B cell (primary cell): Measurements from ENCODE around the gene IGFALS. TPM values are rescaled to one million over a fixed set of nuclear protein-coding genes. Genes with fewer than 3 reads are reported as not detected.
A peak's percentile ranks its signal among the peaks of the same experiment; 100 is the strongest.

Experiments used
- ATAC-seq: fragments of 200-7000 bp; cut with Tn5 transposase; one replicate; pipeline ENCODE4 v1.10.0; 2021; ENCODE audit warnings: low read depth, mild to moderate bottlenecking, moderate number of reproducible peaks, moderate library complexity
- CTCF ChIA-PET: fragments of 350-600 bp; sonication (Branson Sonifier 250); formaldehyde crosslinking; loops from one replicate; lab custom pipeline; 2021; ENCODE audit warnings: antibody characterized with exemption, inconsistent platforms; lab: Charles Lee
- POLR2A ChIA-PET: fragments of 350-600 bp; sonication (Branson Sonifier 250); formaldehyde crosslinking; loops from one replicate; lab custom pipeline; 2021; ENCODE audit warnings: antibody characterized with exemption; lab: Charles Lee
- DNase-seq: peaks from one replicate; pipeline ENCODE4 v3.0.0; 2013
- H2AFZ ChIP-seq: 2 replicates; pipeline ENCODE4 v1.6.1; 2012; ENCODE audit warnings: mild to moderate bottlenecking, low read depth, low read length; ENCODE audit not compliant: insufficient read depth, poor library complexity, severe bottlenecking
- H3K27ac ChIP-seq, 2 donors: 1 replicate in 1 of 2; 2 replicates in 1 of 2; pipeline ENCODE4 v1.5.1; 2012 to 2013; ENCODE audit warnings: low read length in 2 of 2, mild to moderate bottlenecking in 2 of 2, moderate library complexity in 1 of 2
- H3K27me3 ChIP-seq, 4 experiments: fragments of 200-600 bp in 1 of 4; sonication (generic) in 1 of 4; replicated peaks in 1 of 4; 1 replicate in 2 of 4; 2 replicates in 2 of 4; pipeline versions ENCODE4 v1.6.1 to v1.7.0; 2013 to 2016; ENCODE audit warnings: low read length in 3 of 4, mild to moderate bottlenecking in 2 of 4, mixed read lengths in 1 of 4, moderate library complexity in 1 of 4; ENCODE audit not compliant: insufficient read depth in 4 of 4, control insufficient read depth in 3 of 4; ENCODE audit errors: control extremely low read depth in 1 of 4
- H3K36me3 ChIP-seq, 2 experiments: replicated peaks in 1 of 2; 1 replicate in 1 of 2; 2 replicates in 1 of 2; pipeline versions ENCODE4 v1.6.1 to v1.7.1; 2013; ENCODE audit warnings: low read length in 1 of 2; ENCODE audit not compliant: insufficient read depth in 2 of 2, control insufficient read depth in 1 of 2; ENCODE audit errors: control extremely low read depth in 1 of 2, extremely low read depth in 1 of 2
- H3K4me1 ChIP-seq, 2 donors: fragments of 200-600 bp in 1 of 2; sonication (generic) in 1 of 2; 1 replicate in 1 of 2; 2 replicates in 1 of 2; pipeline versions ENCODE4 v1.5.1 to v1.6.1; 2013 to 2017; ENCODE audit warnings: low read length in 2 of 2; ENCODE audit not compliant: control insufficient read depth in 2 of 2, insufficient read depth in 2 of 2
- H3K4me2 ChIP-seq: replicated peaks from 2 replicates; pipeline ENCODE3; 2012; ENCODE audit warnings: mild to moderate bottlenecking, low read depth, low read length; ENCODE audit not compliant: poor library complexity, severe bottlenecking
- H3K4me3 ChIP-seq, 5 experiments: fragments of 200-600 bp in 1 of 5; sonication (generic) in 1 of 5; 1 replicate in 3 of 5; 2 replicates in 2 of 5; pipeline versions ENCODE4 v1.5.1 to v1.7.0; 2011 to 2016; ENCODE audit warnings: low read length in 4 of 5, mild to moderate bottlenecking in 4 of 5, low read depth in 2 of 5, control low read depth in 1 of 5, moderate library complexity in 1 of 5; ENCODE audit not compliant: insufficient read depth in 1 of 5; ENCODE audit errors: control extremely low read depth in 1 of 5, extremely low read depth in 1 of 5
- H3K79me2 ChIP-seq: fragments of 200-600 bp; sonication (generic); one replicate; pipeline ENCODE4 v1.6.0; 2016; ENCODE audit warnings: low read length; ENCODE audit not compliant: control insufficient read depth, insufficient read depth
- H3K9ac ChIP-seq: fragments of 200-600 bp; sonication (generic); 2 replicates; pipeline ENCODE4 v1.6.1; 2017; ENCODE audit warnings: mild to moderate bottlenecking, low read length, moderate library complexity
- H3K9me3 ChIP-seq, 3 donors: one replicate each; pipeline versions ENCODE4 v1.6.1 to v1.7.1; 2013; ENCODE audit warnings: low read length in 2 of 3; ENCODE audit not compliant: control insufficient read depth in 2 of 3, insufficient read depth in 1 of 3; ENCODE audit errors: control extremely low read depth in 1 of 3
- H4K20me1 ChIP-seq: 2 replicates; pipeline ENCODE4 v1.6.0; 2012; ENCODE audit warnings: mild to moderate bottlenecking, low read length; ENCODE audit not compliant: insufficient read depth, control insufficient read depth, poor library complexity, severe bottlenecking
- H3K27ac Mint-ChIP-seq: one replicate; pipeline ENCODE4 v1.8.0; 2021; ENCODE audit warnings: mixed read lengths
- H3K27me3 Mint-ChIP-seq: one replicate; pipeline ENCODE4 v1.8.0; 2021; ENCODE audit warnings: mixed read lengths
- H3K4me1 Mint-ChIP-seq: one replicate; pipeline ENCODE4 v1.8.0; 2021; ENCODE audit warnings: mixed read lengths
- H3K4me3 Mint-ChIP-seq: one replicate; pipeline ENCODE4 v1.8.0; 2021; ENCODE audit warnings: mixed read lengths
- H3K9me3 Mint-ChIP-seq: one replicate; pipeline ENCODE4 v1.8.0; 2022; ENCODE audit warnings: mixed read lengths; ENCODE audit not compliant: insufficient read depth
- EZH2 ChIP-seq: IDR thresholded peaks from 2 replicates; pipeline ENCODE4 v1.6.1; 2012; ENCODE audit warnings: borderline replicate concordance, low read depth, mild to moderate bottlenecking, moderate library complexity, low read length; ENCODE audit not compliant: insufficient read depth, poor library complexity, severe bottlenecking
- WGBS: methylation state at CpG from one replicate; pipeline ENCODE4 v1.1.5; 2013; ENCODE audit warnings: missing lambda C conversion rate; ENCODE audit not compliant: insufficient coverage; 5-methylcytosine and 5-hydroxymethylcytosine counted together
- intact Hi-C: fragments of 100-400 bp; cut with micrococcal nuclease; formaldehyde crosslinking; loops from one replicate; pipeline ENCODE4 v1.10.0; 2022
- polyA plus RNA-seq: library from polyadenylated mRNA; depleted of rRNA; stranded (reverse); fragments of >200 nt; gene quantifications from 2 replicates; pipeline ENCODE4 v1.2.3, GENCODE V29; 2012
- total RNA-seq, 2 donors: library from RNA; stranded (reverse); fragments of 120-200 nt in 1 of 2; gene quantifications; 1 replicate in 1 of 2; 2 replicates in 1 of 2; pipeline versions ENCODE4 v1.2.3 to v1.2.4, GENCODE V29; 2013 to 2022
- TF ChIP-seq, protein P1 (sequence below): fragments of 200-600 bp; IDR thresholded peaks from one replicate; pipeline ENCODE4 v1.8.0; 2022; ENCODE audit warnings: antibody characterized with exemption, mild to moderate bottlenecking

IGFALS gene
- total and polyA plus RNA-seq, 2 donors (not counting 1 experiment from before 2014, with no cell fraction given): 0.49 TPM; not detected in 1

DNA sequence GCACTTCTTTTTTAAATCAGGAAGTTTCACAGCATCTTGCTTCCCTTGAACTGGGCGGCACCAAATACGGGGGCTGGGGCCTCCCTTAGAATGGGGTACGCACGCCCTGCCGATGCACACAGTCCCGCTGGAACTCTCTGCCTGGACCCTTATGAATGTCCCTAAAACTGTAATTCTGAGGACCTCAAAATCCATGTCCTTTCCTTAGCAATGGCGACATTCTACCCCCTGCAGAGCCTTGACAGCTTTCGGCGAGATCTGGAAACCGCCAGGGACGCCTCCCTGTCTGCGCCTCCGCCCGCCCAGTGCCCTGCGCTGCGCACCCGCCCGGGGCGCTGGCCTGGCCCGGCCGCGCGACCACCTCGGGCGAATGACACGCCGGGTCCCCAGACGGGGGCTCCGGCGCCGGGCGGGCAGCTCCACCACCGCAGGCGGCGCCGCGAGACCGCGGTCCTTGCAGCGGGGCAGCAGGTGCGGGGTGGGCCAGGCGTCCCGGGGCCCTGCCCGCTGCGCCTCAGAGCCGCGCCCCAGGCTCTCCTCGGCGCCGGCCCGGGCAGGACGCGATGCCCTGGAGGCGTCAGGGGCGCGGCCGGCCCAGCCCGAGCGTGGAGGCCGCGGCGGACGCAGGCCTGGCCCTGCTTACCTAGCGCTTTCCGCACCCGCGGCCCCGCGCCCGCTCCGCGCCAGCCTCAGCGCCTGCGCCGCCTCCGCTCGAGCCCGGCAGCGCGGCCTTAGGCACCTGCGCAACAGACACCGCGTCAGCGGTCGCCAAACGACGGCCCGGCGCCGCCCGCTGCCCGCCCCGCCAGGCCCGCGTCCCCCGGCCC, 32.6 kb upstream of the IGFALS start:
- peaks cover 0 to 14% of the 10 kb centered on the region in 2 experiments for H3K36me3 ChIP-seq
- H2AFZ ChIP-seq: peak overlapping the region; percentile 98
- H3K4me3 ChIP-seq: peak overlapping the region; percentile 28 to 95 (median 72)
- ChIA-PET CTCF (interaction anchor here (0.6 to 2.0 kb wide), 3 partner anchors 23 to 121 kb away, joined by 3 to 5 read pairs (median 4); partner anchors contain the start of genes NUBP2 and SPSB3), POLR2A (interaction anchor here (0.6 to 1.0 kb wide), 2 partner anchors 119 to 1127 kb away, joined by 5 to 6 read pairs; no protein-coding TSS in a partner anchor)
- intact Hi-C loops: loop anchor here (1.0 to 5.0 kb wide), 4 partner anchors 44 to 441 kb away; partner anchors contain the start of genes CRAMP1, EME2, IFT140 and MRPS34
- Mint-ChIP-seq H3K9me3 (no peaks in the 10 kb centered on the region), H3K27me3 (no peaks in the 10 kb centered on the region), H3K4me3 (peak overlapping the region; percentile 82), H3K27ac (peak overlapping the region; percentile 78), H3K4me1 (peaks cover 44% of the 10 kb centered on the region)
- H3K79me2 ChIP-seq: peaks cover 53% of the 10 kb centered on the region
- peak; percentile 71 for ATAC-seq
- H3K27ac ChIP-seq: peak overlapping the region; percentile 37 to 81
- no peaks in the 10 kb centered on the region for H3K27me3 ChIP-seq
- under 1% methylated on average over 96 of the region's 96 CpGs for WGBS
- peak overlapping the region; percentile 84 for H3K9ac ChIP-seq
- H4K20me1 ChIP-seq: peaks cover 36% of the 10 kb centered on the region
- TF ChIP-seq, protein P1, sequence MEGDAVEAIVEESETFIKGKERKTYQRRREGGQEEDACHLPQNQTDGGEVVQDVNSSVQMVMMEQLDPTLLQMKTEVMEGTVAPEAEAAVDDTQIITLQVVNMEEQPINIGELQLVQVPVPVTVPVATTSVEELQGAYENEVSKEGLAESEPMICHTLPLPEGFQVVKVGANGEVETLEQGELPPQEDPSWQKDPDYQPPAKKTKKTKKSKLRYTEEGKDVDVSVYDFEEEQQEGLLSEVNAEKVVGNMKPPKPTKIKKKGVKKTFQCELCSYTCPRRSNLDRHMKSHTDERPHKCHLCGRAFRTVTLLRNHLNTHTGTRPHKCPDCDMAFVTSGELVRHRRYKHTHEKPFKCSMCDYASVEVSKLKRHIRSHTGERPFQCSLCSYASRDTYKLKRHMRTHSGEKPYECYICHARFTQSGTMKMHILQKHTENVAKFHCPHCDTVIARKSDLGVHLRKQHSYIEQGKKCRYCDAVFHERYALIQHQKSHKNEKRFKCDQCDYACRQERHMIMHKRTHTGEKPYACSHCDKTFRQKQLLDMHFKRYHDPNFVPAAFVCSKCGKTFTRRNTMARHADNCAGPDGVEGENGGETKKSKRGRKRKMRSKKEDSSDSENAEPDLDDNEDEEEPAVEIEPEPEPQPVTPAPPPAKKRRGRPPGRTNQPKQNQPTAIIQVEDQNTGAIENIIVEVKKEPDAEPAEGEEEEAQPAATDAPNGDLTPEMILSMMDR: no peak
- no peak for TF ChIP-seq EZH2
- no peaks in the 10 kb centered on the region for H3K9me3 ChIP-seq
- peaks cover 25% of the 10 kb centered on the region in 2 donors for H3K4me1 ChIP-seq
- H3K4me2 ChIP-seq: peak overlapping the region; percentile 82
- DNase-seq: no peak
